Measurements from ENCODE around the gene MAML3.

Gene MAML3

DNA sequence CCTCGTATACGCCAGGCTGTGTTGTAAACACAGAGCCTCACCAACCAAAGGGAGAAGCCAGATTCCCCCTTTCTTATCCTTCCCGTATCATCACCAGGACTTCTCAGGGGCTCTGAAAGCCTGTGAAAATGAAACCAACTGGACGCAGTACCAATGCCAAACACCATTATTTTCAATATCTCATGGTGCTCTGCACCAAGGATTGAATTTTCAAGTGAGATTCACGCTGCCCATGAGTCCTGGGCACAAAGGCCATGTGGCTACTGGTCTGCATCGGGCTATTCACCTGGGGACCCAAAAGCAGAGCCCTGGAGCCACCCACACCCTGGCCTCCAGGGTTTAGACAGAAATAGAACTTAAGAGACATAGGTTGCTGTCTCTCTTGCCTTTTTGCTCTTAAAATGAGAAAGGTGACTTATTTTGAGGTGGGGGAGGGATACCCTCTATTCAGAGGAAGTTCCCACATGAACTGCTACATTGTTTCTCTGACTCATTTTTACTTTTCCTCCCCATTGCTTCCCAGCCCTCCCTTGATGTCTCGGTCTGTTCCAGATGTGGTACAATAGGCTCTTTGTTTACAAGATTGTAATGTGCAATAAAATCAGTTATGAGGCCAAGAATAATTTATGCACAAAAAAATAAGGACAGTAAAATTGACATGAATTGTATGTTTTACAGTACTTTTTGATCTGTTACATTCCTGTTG, 55.4 kb downstream of the MAML3 start:
- DNase-seq: peak; percentile 56

DNA sequence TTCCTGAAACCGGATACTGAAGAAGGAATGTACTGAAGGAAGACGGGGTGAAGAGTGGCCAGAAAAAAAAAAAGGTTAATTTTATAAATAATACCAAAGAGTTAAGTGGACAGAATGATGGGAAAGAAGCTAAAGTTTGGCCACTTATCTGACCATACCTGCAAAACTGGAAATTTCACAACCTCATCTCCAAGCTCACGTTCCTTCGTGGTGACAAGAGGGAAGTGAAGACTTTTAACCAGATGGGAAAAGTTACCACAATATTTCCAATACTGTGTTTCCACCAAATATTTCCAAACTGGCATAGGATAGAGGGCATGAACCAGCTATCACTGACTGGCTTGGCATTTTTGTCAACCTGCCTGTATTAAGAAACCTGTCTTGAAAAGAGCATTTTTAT, 56.4 kb downstream of the MAML3 start:
- DNase-seq: no peak

DNA sequence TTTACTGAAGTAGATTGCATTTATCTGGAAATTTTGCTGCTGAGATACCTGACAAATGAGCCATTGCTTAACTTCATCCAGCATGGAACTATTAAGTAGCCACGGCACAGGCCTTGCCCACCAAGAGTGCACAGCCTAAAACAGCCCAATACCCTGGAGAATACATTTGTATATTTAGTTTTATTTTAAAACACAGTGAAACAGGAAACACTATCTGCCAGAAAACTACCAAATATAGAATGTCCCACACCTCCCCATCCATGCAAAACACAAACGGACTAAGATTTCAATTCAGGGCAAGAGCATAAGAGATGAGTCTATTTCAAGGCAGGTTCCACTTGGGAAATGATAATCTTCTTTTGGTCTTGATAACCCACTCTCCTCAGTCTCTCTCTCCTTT, 57.1 kb downstream of the MAML3 start:
- DNase-seq: no peak

DNA sequence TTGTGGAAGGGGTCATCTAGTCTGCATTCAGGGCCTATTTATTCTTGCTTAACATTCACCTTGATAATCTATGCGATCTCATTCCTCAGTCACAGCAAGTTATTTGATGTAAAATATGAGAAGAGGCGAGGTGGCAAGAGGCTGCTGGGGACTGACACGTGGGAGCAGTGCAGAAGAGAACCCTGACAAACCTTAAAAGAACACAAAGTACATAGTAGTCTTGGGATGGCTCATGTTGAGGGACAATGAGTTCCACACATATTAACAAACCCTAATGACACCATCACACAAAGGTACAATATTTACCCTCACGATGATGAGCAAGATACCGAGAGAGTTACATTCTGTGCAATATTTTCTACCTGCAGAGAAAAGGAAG, 57.5 kb downstream of the MAML3 start:
- no peak for DNase-seq

DNA sequence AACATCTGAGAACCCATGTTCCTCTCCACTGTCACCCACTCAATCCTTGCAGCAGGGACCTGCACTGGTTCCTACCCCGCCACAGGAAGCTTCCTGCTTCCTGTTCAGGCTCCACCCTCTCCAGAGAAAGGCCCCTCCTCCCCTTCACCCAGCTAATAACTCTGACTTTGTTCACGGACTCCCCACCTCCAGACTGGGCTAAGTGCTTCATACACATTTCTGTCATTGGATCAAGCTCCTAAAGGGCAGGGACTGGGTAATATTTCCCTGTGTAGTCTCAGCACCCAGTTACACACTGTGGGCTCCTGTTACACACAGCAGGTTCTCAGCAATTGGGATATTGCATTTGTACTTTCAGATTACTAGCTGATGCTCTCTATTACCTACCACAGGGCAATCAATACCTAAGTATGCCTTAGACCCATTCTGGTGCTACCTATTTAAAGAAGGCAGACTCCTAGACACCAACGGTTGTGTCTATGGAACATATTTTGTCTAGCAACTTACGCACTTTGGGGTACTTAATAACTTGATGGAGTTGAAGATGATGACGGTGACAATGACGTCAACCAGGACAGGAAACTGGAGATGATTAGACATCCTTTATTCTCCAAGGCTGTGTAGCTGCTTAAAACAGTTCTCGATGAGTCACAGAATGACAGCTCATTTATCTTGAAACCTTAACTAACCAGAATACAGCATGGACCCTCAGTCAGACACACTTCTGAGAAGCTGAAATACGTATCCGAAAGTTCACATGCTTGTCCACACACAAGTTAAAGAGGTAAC, 58.1 kb downstream of the MAML3 start:
- peak; percentile 96 for DNase-seq

DNA sequence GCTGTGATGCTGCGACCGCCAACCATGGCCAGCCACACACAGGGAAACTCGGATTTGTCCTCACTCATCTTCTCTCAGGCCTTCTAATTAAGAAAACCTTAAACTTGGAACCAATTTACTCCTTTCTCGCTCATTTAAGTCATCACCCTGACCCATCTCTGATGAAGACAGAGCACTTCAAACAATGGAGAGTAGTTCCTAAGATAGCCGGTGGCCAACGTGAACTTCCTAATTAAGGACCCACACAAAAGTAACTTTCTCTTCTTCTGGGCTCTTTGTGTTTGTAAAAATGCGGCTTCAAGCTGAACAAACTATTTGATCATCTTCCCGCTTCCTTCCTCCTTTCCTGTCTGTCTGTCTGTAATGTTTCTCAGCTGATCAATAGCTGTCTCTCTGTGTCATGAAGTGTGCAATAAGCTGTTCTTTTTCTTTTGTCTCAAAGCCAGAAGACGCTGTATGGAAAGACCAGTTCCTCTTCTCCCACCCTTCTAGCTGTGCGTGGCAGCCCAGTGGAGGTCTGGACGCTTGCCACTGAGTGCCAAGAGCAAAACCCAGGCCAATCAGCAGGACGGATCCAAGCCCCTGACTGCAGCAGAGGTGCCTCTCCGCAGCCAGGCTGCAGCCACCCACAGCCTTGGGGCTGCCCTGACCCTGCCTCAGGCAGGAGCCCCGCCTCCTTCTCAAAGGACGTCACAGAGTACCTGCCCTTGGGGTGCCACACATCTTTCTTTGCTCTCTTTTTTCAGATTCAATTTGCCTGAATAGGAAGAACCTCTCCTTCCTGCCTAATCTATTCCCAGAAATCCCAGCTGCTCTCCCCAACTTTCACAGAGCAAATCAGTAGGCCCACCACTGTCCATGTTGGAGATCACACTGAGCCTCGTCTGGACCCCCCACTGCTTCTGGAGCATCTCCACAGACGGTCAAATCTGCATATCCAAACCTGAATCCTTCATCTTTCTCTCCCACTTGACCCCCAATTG, 59.3 kb downstream of the MAML3 start:
- DNase-seq: no peak

DNA sequence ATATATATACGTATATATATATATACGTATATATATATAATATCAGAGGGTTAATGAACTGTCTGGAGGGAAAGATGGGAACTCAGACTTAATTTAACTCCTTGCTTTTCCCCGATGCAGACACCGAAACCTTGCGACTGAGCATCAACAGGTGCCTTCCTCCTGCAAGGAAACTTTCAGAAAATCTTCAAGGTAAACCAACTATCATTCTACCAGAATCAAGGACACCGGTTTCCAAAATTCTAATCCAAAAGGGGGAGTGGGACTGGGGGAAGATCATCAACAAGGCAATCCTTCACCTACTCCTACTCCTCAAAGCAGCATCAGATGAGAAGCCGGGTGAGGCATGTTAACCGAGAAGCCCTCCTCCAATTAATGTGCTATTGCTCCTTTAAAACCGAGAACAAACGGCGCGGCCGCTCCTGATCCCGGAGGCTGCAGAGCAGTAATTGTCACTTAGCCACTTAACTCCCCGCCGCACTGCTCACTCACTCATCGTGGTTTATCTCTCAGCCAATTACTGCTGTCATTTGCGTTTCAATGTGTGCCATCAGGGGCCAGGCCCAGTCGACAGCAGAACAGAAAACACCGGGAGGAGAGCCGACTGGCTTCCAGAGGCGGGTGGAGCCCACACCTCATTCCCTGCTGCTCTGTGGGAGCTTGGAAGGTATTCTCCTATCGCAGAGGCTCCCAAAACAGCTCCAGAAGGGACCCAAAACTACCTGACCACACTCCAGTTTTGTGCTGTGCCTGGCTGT, 61.7 kb downstream of the MAML3 start:
- no peak for DNase-seq

DNA sequence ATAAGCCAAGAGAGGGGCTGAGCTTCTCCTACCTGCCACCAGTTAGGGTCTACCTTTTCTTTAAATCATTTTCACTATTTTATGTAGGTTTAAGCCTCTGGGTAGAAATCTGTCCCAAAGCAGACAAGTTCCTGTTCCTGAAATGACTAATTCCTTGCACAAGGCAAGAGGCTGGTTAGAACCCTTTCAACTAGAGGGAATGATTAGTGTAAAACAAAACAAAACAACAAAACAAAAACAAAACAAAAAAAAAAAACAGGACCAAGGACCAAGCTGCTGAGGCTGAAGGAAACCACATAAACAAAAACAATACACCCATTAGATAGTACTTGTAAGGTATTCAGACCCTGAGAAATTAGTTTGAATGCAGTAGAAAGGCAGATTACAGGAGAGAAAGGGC, 62.7 kb downstream of the MAML3 start:
- no peak for DNase-seq

DNA sequence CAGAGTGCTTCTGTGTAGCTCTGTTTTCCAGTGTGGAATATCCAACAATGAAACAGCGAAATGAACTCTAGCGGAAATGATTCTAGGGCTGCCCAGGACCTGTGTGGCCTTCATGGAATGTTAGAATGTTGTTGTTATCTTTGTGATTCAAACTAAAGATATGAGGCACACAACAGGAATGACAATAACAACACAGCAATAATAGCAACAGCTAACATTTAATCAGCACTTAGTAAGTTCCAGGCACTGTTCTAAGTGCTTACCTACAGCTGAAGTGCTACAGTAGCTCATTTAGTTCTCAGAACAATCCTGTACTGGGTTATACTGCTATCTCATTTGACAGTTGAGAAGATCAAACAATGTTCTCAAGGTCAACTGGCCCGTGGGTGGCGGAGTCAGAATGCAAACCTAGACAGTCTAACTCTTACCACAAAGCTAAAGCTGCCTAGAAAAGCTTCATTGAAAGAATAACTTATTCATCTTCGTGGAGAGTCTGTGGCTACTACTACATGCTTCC, 63.7 kb downstream of the MAML3 start:
- no peak for DNase-seq

DNA sequence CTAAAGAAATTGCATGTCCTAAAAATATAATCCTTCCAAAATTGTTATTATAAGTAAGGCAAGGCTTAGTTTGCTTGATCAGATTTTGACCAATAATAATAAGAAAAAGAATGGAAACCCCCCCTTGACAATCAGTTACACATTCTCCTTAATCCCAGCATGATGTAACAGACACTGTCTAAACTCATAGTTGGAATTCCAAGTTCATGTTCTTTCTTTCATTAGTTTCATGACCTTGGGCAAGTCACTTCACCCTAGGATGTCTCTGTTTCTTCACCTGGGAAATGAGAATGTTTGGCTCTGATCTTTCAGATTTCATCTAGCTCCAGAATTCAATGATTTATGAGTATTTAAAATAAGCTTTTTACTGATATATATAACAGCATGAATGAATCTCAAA, 64.8 kb downstream of the MAML3 start:
- no peak for DNase-seq

DNA sequence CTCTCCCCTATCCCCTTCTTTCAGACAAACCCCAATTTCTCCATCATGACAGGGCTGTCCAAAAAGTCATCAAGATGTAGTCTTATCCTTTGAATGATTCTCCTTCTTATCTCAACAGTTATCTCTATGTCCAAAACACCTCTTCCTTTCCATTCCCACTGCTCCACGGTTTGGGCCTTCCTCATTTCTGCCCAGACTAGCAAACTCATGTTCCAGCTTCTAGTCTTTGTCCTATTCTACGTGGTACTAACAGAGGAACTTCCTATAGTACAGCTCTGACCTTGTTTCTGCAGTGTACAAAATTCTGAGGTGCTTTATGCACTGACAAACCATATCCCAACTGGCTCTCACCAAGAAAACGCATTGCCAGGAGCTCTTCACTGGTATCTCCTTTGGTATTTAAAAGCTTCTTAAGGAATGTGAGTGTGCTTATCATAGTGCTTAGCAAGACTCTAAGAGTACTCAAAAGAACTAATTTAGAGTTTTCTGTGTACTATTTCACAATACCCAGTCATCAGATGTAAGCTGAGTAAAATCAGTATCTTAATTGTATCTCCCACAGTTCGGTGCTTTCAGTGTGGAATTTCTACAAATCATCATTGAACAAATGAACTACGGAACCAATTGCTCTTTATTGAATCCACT, 65.5 kb downstream of the MAML3 start:
- no peak for DNase-seq

DNA sequence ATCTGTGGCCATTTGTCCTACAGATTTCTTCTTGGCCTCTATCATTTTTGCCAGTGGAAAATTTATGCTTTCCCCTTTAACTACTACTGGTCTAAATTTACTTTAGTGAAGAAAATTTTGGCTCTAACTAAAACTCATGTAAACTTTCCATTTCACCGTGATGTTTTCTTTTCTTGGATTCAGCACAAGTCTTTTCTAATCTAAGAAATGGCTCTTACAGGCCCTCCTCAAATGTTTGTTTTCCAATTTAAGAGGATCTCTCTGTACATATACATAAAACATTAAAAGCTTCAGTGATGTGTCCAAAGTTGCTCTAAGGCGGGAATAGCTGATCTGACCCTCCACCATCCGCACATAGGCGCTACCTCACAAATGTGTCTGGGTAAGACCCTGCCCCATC, 68.1 kb downstream of the MAML3 start:
- no peak for DNase-seq

DNA sequence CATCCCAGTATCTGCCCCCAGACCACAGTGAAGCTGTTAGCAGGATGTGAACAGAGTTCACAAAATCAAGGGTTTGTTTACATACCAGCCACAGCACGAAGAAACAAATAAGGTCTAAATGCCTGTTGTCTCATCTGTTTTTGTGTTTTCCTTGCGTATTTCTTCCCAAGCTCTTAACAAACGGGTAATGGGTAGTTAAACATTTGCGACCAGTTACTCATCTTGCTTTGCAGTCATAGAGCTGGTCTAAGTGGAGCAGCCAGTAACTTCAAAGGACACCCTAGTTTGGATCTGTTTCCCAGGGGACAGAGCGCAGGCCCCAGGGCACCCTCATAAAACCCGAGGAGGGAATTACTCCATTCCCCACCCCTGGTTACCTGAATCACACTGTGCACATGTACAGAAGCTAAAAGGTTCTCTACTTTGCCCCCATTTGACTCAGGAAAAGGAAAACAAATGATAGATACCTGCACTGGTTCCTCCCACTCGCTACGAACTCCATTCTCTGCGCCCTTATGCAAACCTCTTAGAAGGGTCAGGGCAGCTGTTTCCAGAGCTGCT, 68.8 kb downstream of the MAML3 start:
- no peak for DNase-seq

DNA sequence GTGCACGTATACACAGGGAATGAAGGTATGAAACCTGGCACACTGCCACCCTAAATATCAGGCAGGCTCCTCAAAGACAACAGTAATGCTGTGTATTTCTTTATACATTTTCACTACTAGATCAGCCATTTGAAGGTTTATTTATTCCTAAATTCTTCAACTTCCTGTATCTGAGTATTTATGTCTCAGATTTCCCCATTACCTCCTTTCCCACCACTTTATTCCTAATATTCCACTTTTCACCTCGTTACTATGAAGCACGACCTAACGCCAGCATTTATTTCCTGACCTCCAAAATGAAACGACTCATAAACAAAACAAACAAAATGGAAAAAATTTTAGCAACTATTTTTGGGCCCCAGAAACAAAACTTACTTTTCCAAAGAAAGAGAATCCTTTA, 69.6 kb downstream of the MAML3 start:
- no peak for DNase-seq

DNA sequence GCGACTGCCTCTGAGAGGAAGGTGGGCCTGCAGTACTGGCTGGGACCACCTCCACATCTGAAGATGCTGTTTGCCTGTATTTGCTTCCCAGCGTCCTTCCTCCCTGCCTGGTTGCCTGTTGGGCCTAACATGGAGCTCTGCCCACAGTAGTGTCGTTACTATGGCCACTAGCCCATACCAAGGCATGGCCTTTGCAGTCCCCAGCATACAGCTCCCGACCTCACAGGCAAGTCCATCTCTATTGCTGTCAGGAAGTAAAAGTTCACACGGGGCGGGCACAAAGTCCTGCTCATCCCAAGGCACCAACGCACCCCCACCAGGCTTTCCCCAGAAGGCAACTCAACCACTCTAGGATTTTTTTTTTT, 71.6 kb downstream of the MAML3 start:
- DNase-seq: no peak

DNA sequence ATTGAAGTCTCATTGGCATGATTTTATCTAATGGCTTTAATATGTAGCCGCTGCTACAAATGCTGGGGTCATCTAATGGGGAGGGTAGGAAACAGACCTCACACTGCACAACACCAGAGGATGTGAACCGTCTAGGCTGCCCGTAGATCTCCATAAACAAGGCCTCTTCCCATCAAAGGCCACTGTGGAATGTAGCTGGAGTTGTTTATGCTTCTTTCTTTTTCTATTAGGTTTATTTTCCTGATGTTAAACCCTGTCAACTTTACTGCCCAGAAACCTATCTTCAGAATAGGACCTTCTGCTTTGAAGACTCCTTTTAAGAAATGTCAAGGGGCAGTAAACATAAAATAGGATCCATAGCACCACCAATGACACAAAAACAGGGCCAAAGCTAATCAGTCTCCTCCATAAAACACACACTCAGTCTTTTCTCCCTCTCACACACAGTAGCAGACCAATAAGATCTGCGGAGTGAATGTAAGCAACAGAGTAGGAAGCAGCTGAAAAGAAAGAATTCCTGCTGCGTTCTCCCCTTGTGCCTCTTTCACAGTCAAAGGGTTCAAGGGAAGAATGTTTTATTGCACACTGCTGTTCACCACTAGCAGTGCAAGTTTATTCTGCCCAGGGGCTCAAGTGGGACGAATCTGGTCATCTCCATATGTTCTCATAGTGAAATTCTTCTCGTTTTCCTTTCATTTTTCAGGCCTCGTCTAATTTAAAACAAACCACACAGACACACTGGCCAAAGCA, 72.2 kb downstream of the MAML3 start:
- no peak for DNase-seq

DNA sequence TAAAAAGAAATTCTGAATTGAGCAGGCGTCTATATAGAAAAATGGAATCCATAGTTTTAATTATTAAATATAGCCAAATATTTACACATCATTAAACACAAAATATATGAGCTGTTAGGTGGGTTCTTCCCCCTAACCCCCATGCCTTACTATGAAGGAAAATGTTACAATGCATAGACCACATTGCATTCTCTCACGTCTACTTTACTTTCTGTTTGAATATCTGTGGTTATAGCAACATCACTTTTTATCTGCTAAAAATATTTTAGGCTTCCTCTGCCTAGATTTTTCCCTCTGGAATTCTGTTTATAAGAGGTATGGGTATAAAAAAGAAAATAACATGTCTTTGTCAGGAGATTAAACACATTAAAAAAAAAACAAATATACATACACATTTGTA, 73.1 kb downstream of the MAML3 start:
- peak; percentile 49 for DNase-seq

DNA sequence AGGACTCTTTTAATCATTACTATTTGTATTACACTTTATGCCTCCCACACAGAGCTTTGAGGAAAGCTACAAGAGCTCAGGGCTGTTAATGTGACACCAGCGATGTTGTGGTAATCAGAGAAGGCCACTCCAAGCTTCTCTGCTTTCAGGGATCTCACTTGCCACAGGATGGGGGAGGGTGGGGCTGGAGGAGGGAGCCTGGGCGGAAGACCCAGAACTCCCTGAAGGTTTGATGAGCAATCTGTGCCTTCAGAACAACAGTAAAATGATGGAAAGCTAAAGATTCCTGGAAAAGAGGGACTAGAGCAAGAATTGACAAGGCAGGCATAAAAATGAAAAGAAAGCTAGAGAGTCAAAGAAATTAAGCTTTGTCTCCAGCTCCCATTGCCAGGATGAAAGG, 75.6 kb downstream of the MAML3 start:
- DNase-seq: no peak

DNA sequence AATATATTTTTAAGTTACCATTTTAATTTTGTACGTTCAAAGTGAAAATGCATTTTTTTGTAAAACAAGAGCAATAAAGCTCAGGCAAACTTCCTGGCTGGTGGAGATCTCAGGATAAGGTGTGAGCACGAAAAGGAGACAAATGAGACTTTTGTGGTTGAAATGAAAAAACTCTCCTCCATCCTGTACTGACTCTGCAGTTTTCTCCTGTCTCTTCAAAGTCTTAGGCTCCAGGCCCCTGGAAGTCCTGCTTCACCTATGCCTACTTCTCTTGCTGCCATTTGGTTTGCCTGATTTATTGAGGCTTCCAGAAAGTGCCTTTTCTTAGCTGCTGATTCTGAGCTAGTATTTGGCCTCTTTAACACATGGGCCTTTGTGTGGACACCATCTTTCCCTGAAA, 77.7 kb downstream of the MAML3 start:
- no peak for DNase-seq

DNA sequence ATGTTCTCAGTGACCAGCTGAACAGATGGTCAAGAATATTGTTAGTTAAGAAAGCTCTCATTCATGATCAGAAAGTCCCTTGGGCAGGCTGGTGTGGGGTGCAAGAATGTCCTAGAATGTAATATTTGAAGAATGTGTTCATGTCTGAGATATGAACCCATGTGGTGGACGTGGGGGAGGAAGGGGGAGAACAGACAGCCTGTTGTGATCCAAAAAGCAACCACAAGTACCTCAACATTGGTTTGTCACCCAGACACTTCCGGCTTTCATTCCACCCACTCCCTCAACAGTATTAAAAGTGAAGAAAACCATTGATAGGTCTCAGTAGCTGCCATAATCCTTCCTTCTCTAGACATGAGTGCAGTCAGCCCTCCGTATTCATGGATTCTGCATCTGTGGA, 82.2 kb downstream of the MAML3 start:
- DNase-seq: peak; percentile 98

DNA sequence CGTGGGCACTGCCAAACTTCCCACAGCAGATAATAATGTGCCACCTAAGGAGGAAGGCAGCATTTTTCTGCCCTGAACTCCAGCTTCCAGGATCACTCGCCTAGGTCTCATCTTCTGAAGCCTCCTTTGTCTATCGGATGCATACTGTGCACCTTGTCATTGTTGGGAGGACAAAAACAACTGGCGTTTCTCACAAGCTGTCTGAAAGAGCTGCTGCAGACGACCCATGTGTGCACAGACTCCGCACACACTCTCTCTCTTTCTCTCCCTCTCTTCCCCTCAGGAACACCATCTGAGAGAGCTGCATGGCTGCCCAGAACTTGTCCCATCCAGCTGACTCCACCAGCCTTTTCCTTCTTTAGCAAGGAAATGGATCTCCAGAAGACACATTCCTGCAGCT, 83.0 kb downstream of the MAML3 start:
- DNase-seq: no peak
